ENCODE measurements around the gene SYNJ2BP.
"Not testable (repeated sequence)": the region's sequence is repeated elsewhere in the genome, so short reads cannot be mapped to it uniquely, and the experiment has no call there.

Gene SYNJ2BP

GRCh38 chr14:70416725-70417349, at the start of gene SYNJ2BP:
TSS of gene SYNJ2BP (minus strand) at chr14:70417090. CDS start at chr14:70416963, 127 bp downstream.
- peak; percentile 46 for DNase-seq

GRCh38 chr14:70454731-70455130, 37.8 kb upstream of the SYNJ2BP start:
- no peak for DNase-seq

- DNase-seq: no peak
These were observed 35.0 kb upstream of the SYNJ2BP start, which contains the start of gene ADAM21 for GRCh38 chr14:70451874-70452273. TSS of gene ADAM21 (plus strand) at chr14:70452174. CDS start at chr14:70457500, 5,326 bp downstream.

GRCh38 chr14:70448633-70449340, 31.9 kb upstream of the SYNJ2BP start:
- DNase-seq: no peak

GRCh38 chr14:70442750-70443149, 25.9 kb upstream of the SYNJ2BP start:
- DNase-seq: no peak

- no peak for DNase-seq
These were observed 24.8 kb upstream of the SYNJ2BP start for GRCh38 chr14:70441641-70442040.

- no peak for DNase-seq
These were observed 20.0 kb upstream of the SYNJ2BP start for GRCh38 chr14:70436867-70437266.

- DNase-seq: not testable (repeated sequence)
These were observed 9.7 kb upstream of the SYNJ2BP start for GRCh38 chr14:70426555-70426954.

- DNase-seq: no peak
These were observed 8.5 kb upstream of the SYNJ2BP start for GRCh38 chr14:70425354-70425753.

GRCh38 chr14:70422538-70422937, 5.6 kb upstream of the SYNJ2BP start:
- DNase-seq: no peak

GRCh38 chr14:70419270-70419931, 2.5 kb upstream of the SYNJ2BP start:
- not testable (repeated sequence) for DNase-seq

GRCh38 chr14:70416338-70416724, 559 bp downstream of the SYNJ2BP start:
- DNase-seq: no peak

GRCh38 chr14:70415788-70416187, 1.1 kb downstream of the SYNJ2BP start:
- DNase-seq: no peak

- no peak for DNase-seq
These were observed 9.3 kb downstream of the SYNJ2BP start for GRCh38 chr14:70407621-70408020.

- not testable (repeated sequence) for DNase-seq
These were observed 10.7 kb downstream of the SYNJ2BP start for GRCh38 chr14:70406216-70406615.

- DNase-seq: not testable (repeated sequence)
These were observed 13.6 kb downstream of the SYNJ2BP start for GRCh38 chr14:70403335-70403734.

- no peak for DNase-seq
These were observed 15.2 kb downstream of the SYNJ2BP start for GRCh38 chr14:70401643-70402042.

- DNase-seq: no peak
These were observed 18.0 kb downstream of the SYNJ2BP start for GRCh38 chr14:70398706-70399431.

- DNase-seq: no peak
These were observed 18.6 kb downstream of the SYNJ2BP start for GRCh38 chr14:70398280-70398679.

- DNase-seq: no peak
These were observed 19.1 kb downstream of the SYNJ2BP start for GRCh38 chr14:70397746-70398145.

GRCh38 chr14:70394674-70395306, 22.1 kb downstream of the SYNJ2BP start:
- DNase-seq: no peak

- DNase-seq: no peak
These were observed 24.2 kb downstream of the SYNJ2BP start for GRCh38 chr14:70392676-70393075.

All from activated CD4-positive, alpha-beta T cell treated with anti-CD3 and anti-CD28 coated beads, Interleukin-2, amount 50 U/mL, for 16 hours (primary cell).